Measurements from ENCODE around the gene RILPL2.
"Not testable (repeated sequence)": the region's sequence is repeated elsewhere in the genome, so short reads cannot be mapped to it uniquely, and the experiment has no call there.

The RILPL2 gene

GRCh38 chr12:123401753-123402683 is 34.5 kb downstream of the RILPL2 start:
- DNase-seq, result no peak

DNA sequence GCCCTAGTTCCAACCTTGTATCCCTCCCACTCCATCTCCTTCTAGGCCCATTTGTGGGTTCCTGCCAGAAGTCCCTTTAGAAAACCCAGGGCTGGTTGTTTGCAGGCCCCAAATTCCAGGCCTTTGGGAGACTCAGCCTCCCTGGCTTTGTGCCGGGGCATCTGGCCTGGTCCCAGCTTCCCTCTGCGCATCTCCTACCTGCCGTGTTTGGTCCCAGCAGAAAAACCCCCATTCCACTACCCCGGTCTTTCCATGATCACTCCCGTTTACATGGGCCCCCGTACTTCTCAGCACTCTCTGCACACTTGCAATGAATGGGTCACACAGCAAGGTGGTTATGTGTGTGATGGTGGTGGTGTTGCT is 37.2 kb downstream of the RILPL2 start:
- DNase-seq, result no peak

DNA sequence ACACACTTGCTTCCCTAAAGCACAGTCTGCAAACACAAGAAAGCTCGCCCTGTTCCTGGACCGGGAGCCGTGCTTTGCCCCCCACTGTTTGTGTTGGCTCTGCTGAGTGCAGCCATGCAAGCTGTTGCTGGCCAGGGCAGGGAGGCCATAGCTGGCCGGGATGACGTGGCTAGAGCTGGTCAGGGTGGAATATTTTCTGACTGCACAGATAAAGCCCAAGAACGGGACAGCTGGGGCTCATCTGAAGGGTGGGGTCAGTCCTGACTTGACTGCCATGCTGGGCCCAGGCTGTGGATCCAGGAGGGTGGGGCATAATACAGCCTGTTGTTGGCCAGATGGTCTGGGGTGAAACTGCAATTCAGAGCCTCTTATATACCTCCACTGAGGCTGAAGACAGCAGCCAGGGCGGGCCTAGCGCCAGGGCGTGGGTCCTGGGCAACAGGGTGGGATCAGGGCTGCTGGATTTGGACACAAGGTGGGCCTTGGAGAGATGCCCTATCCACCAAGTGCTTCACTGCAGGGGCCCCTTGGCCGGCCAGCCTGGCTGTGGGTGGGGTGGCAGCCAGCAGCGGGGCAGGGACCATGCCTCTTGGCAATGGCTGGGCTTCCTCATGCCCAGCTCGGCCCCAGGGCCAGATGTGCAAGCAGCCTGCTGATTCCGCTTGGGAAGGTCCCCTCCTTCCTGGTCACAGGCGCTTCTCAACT is 37.8 kb downstream of the RILPL2 start:
- no peak for DNase-seq

GRCh38 chr12:123398177-123398549 is 38.3 kb downstream of the RILPL2 start:
- DNase-seq, result no peak

- no peak for DNase-seq
Measured at GRCh38 chr12:123397400-123397799, 39.1 kb downstream of the RILPL2 start.

DNA sequence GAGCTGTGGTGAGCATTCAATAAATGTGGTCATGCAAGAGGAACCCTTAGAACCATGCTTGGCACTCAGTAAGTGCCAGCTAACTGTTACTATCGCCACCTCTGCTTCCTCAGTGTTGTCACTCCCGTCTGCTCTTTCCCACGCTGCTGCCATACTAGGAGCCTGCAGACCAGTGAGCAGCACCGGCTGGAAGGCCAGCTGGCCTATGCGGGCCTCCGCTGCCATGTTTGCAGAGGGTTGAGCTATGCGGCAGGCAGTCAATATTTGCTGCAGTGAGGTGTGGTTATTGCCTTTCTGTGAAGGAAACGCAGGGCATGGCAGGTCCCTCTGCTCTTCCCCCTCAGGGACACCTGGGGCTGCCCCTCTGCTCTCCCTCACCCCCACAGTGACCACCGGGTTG is 39.5 kb downstream of the RILPL2 start:
- DNase-seq, result no peak

DNA sequence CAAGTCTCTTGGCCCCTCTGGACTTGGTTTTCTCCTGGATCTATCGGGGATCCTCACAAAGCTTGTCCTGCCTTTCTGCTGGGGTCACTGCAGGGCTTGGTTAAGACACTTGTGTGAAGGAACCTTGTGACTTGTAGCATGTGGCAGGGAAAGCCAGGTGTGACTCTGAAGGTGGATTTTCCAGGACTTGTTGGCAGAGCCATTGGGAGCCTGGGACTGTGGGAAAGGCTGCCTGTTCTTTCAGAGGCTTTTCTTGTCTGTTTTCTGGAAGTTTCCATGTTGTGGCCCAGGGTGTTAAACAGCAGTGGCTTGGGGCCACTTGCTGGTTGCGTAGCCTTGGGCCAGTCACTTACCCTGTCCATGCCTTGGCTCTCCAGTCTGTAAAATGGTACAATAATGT is 39.9 kb downstream of the RILPL2 start:
- DNase-seq, result no peak

- no peak for DNase-seq
Measured at GRCh38 chr12:123395236-123395635, 41.2 kb downstream of the RILPL2 start.

- DNase-seq, result no peak
Measured at GRCh38 chr12:123393747-123394146, 42.7 kb downstream of the RILPL2 start.

GRCh38 chr12:123391546-123392343 is 44.7 kb downstream of the RILPL2 start:
- DNase-seq, result no peak

- no peak for DNase-seq
Measured at GRCh38 chr12:123390498-123391426, 45.7 kb downstream of the RILPL2 start.

- peak; percentile 41 for DNase-seq
Measured at GRCh38 chr12:123389560-123390351, 46.7 kb downstream of the RILPL2 start.

GRCh38 chr12:123388951-123389559 is 47.4 kb downstream of the RILPL2 start:
- peak; percentile 27 for DNase-seq

- DNase-seq, result peak; percentile 78
Measured at GRCh38 chr12:123388177-123388950, 48.1 kb downstream of the RILPL2 start.

GRCh38 chr12:123387508-123388176 is 48.8 kb downstream of the RILPL2 start:
- no peak for DNase-seq

DNA sequence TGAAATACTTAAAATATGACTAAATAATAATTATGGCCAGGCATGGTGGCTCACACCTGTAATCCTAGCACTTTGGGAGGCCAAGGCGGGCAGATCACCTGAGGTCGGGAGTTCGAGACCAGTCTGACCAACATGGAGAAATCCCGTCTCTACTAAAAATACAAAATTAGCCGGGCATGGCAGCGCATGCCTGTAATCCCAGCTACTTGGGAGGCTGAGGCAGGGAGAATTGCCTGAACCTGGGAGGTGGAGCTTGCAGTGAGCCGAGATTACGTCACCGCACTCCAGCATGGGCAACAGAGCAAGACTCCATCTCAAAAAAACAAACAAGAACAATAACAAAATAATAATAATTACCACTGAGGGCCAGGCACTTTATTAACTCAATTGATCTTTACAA is 50.9 kb downstream of the RILPL2 start:
- not testable (repeated sequence) for DNase-seq

GRCh38 chr12:123384994-123385376 is 51.5 kb downstream of the RILPL2 start:
- no peak for DNase-seq

DNA sequence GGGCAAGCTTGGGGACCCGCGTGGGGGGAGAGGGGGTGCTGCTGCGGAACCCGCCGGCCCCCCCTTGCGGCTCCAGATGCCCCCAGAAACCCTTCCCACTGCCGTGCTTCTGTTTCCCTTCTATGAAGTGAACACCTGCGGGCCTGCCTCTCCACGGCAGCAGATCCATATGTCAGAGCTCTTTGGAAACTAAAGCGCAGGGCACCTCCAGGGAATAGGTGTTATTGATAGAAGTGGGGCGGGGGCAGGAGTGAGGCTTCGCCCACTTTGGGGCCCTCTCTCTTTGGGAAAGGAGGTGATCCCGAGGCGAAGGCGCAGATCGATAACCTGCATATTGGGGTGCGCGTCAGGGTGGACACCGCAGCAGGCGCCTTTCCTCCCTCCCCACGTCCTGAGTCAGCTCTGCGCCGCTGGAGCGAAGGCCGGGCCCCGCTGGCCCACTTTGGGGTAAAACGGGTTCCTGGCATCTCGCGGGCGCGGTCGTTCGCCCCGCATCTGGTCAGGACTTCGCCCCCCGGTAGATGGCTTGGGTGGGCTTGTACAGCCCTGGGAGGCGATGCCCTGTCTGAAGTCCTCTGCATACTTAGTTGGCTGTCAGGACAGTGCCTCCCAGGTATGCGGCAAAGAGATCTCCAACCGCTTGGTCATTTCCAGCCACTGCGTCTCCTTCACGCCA is 52.0 kb downstream of the RILPL2 start:
- peak; percentile 26 for DNase-seq

- DNase-seq, result no peak
Measured at GRCh38 chr12:123382684-123383083, 53.8 kb downstream of the RILPL2 start.

Measured in activated CD8-positive, alpha-beta memory T cell treated with anti-CD3 and anti-CD28 coated beads, Interleukin-2, amount 50 U/mL, for 4 hours (primary cell).